HG03469 (cell line): ENCODE data around the gene HAPLN2.
"Not testable (repeated sequence)": the region's sequence is repeated elsewhere in the genome, so short reads cannot be mapped to it uniquely, and the experiment has no call there.

Experiments used
- ATAC-seq: cut with Tn5 transposase; IDR thresholded peaks from one replicate; pipeline ENCODE4 v1.9.1; 2021; ENCODE audit warnings: mild to moderate bottlenecking, moderate library complexity, moderate number of reproducible peaks; ENCODE audit not compliant: unreplicated experiment

Gene HAPLN2

GRCh38 chr1:156616463-156616862 lies 2.8 kb upstream of the HAPLN2 start:
- no peak for ATAC-seq

GRCh38 chr1:156619582-156619955 lies 354 bp downstream of the HAPLN2 start:
- no peak for ATAC-seq

GRCh38 chr1:156622581-156623297 lies 3.5 kb downstream of the HAPLN2 start:
- ATAC-seq, result no peak

- no peak for ATAC-seq
Observed at GRCh38 chr1:156623946-156624813, 5.0 kb downstream of the HAPLN2 start.

GRCh38 chr1:156624814-156625435 lies 5.7 kb downstream of the HAPLN2 start:
- ATAC-seq, result no peak

- ATAC-seq, result no peak
Observed at GRCh38 chr1:156625436-156626078, 6.3 kb downstream of the HAPLN2 start.

GRCh38 chr1:156626079-156626438 lies 6.8 kb downstream of the HAPLN2 start:
- no peak for ATAC-seq

GRCh38 chr1:156627313-156627880 lies 8.2 kb downstream of the HAPLN2 start:
- ATAC-seq, result no peak

GRCh38 chr1:156629823-156630449 lies 10.7 kb downstream of the HAPLN2 start:
- no peak for ATAC-seq

GRCh38 chr1:156631152-156631551 lies 11.9 kb downstream of the HAPLN2 start:
- not testable (repeated sequence) for ATAC-seq

- ATAC-seq, result no peak
Observed at GRCh38 chr1:156632355-156632754, 13.1 kb downstream of the HAPLN2 start.

- ATAC-seq, result no peak
Observed at GRCh38 chr1:156638189-156638985, 19.2 kb downstream of the HAPLN2 start.

- no peak for ATAC-seq
Observed at GRCh38 chr1:156639601-156640101, 20.4 kb downstream of the HAPLN2 start.

GRCh38 chr1:156640842-156641706 lies 21.9 kb downstream of the HAPLN2 start:
- ATAC-seq, result no peak

GRCh38 chr1:156641761-156642264 lies 22.6 kb downstream of the HAPLN2 start, which contains the start of gene BCAN:
Gene BCAN (plus strand): TSS chr1:156642117. CDS start chr1:156646055, 3,938 bp downstream.
- ATAC-seq, result no peak

- no peak for ATAC-seq
Observed at GRCh38 chr1:156642265-156643048, 23.2 kb downstream of the HAPLN2 start.

- no peak for ATAC-seq
Observed at GRCh38 chr1:156643049-156643777, 24.0 kb downstream of the HAPLN2 start.
